Thoracic aorta (tissue), 2 donors: ENCODE data around the gene IL13. TPM values are rescaled to one million over a fixed set of nuclear protein-coding genes. Genes with fewer than 3 reads are reported as not detected.

ENCODE experiments used
- ATAC-seq: fragments of 150-250 bp; one replicate; pipeline ENCODE4 v1.8.0; 2017; ENCODE audit warnings: low read depth; ENCODE audit not compliant: insufficient number of reproducible peaks, low FRiP score
- DNase-seq: peaks from one replicate; pipeline ENCODE4 v3.0.0-alpha.2; 2020; ENCODE audit warnings: low spot score
- H3K27ac ChIP-seq, 2 donors: fragments of 200-600 bp; sonication (generic); 1 replicate in 1 of 2; 2 replicates in 1 of 2; pipeline ENCODE4 v1.5.1; 2016; ENCODE audit warnings: mild to moderate bottlenecking in 2 of 2, moderate library complexity in 2 of 2
- H3K27me3 ChIP-seq: fragments of 200-600 bp; sonication (generic); replicated peaks from 2 replicates; pipeline ENCODE4 v1.6.0; 2016; ENCODE audit warnings: mild to moderate bottlenecking; ENCODE audit not compliant: insufficient read depth
- H3K36me3 ChIP-seq: fragments of 200-600 bp; sonication (generic); one replicate; pipeline ENCODE4 v1.5.1; 2016
- H3K4me1 ChIP-seq, 2 donors: fragments of 200-600 bp; sonication (generic); 1 replicate in 1 of 2; 2 replicates in 1 of 2; pipeline versions ENCODE4 v1.5.1 to v1.6.0; 2016; ENCODE audit warnings: low read depth in 2 of 2, mild to moderate bottlenecking in 1 of 2; ENCODE audit not compliant: control insufficient read depth in 1 of 2
- H3K4me3 ChIP-seq: fragments of 200-600 bp; sonication (generic); 2 replicates; pipeline ENCODE4 v1.5.1; 2016; ENCODE audit warnings: mild to moderate bottlenecking
- H3K9me3 ChIP-seq: fragments of 200-600 bp; sonication (generic); 2 replicates; pipeline ENCODE4 v1.5.1; 2016
- CTCF ChIP-seq: fragments of 200-600 bp; sonication (generic); IDR thresholded peaks from one replicate; pipeline ENCODE4 v1.5.1; 2019; ENCODE audit warnings: antibody characterized with exemption
- total RNA-seq, 2 donors: library from RNA; depleted of rRNA; stranded (reverse); fragments of >200 nt; gene quantifications; one replicate each; pipeline versions ENCODE4 v1.1.0 to v1.2.3, GENCODE V29; 2016

IL13 gene
- total RNA-seq: 1 to 10 TPM in 1 of 2 donors, not detected in 1; 2.8 TPM

DNA sequence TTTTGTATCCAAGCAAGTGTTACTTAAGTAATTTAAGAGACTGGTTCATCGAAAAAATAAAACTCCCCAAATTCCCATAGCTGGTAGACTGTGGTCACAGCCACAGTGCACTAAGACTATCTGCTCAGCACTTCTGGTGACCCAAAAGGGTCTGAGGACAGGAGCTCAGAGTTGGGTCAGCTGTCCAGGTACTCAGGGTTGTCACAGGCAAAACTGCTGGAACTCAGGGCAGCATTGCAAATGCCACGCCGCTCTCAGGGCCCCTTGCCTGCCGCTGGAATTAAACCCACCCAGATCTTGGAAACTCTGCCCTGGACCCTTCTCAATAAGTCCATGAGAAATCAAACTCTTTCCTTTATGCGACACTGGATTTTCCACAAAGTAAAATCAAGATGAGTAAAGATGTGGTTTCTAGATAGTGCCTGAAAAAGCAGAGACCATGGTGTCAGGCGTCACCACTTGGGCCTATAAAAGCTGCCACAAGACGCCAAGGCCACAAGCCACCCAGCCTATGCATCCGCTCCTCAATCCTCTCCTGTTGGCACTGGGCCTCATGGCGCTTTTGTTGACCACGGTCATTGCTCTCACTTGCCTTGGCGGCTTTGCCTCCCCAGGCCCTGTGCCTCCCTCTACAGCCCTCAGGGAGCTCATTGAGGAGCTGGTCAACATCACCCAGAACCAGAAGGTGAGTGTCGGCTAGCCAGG lies at the start of gene IL13:
TSS of gene IL13 (plus strand) at position 498 of the 705 bp plus-strand sequence. CDS start at position 512, 14 bp downstream.
- no peak within 1 kb of the TSS for H3K27ac ChIP-seq
- H3K4me3 ChIP-seq: no peak within 1 kb of the TSS
- H3K4me1 ChIP-seq: peaks cover 3 to 14% of the 10 kb centered on the region in 2 donors
- no peak for DNase-seq
- ATAC-seq: no peak
- H3K9me3 ChIP-seq: no peaks in the 10 kb centered on the region
- no peak for TF ChIP-seq CTCF
- H3K27me3 ChIP-seq: no peaks in the 10 kb centered on the region
- no peaks in the 10 kb centered on the region for H3K36me3 ChIP-seq

- no peaks in the 10 kb centered on the region for H3K4me1 ChIP-seq
- H3K36me3 ChIP-seq: peaks cover 46% of the 10 kb centered on the region
- no peaks in the 10 kb centered on the region for H3K27me3 ChIP-seq
- ATAC-seq (no peak), DNase-seq (no peak)
- TF ChIP-seq CTCF: no peak
- H3K9me3 ChIP-seq: no peaks in the 10 kb centered on the region
- no peak overlapping the region for H3K27ac ChIP-seq
- no peak overlapping the region for H3K4me3 ChIP-seq
These were observed 46.0 kb upstream of the IL13 start for GRCh38 chr5:132611965-132612364.

- no peaks in the 10 kb centered on the region for H3K4me1 ChIP-seq
- no peak overlapping the region for H3K4me3 ChIP-seq
- TF ChIP-seq CTCF: no peak
- ATAC-seq (no peak), DNase-seq (no peak)
- H3K9me3 ChIP-seq: no peaks in the 10 kb centered on the region
- H3K27ac ChIP-seq: no peak overlapping the region
- H3K36me3 ChIP-seq: peaks cover 44% of the 10 kb centered on the region
- no peaks in the 10 kb centered on the region for H3K27me3 ChIP-seq
These were observed 45.1 kb upstream of the IL13 start for GRCh38 chr5:132612846-132613245.

DNA sequence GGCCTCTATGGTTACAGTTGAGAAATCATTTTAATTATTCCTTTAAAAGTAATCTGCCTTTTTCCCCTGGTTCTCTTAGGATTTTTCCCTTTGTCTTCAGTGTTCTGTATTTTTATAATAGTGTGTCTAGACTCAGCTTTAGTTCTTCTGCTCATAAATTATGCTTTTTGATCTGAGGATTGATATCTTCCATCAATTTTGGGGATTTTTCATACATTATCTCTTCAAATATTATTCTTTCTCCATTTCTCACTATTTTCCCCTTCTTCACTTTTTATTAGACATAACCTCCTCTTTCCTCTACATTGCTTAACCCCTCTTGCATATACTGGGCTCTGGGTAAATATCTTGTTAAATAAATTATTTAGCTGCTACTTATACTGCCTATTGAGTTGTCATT lies 36.3 kb upstream of the IL13 start:
- TF ChIP-seq CTCF: no peak
- H3K36me3 ChIP-seq: peaks cover 10% of the 10 kb centered on the region
- no peaks in the 10 kb centered on the region for H3K4me1 ChIP-seq
- ATAC-seq: no peak
- no peaks in the 10 kb centered on the region for H3K9me3 ChIP-seq
- no peak overlapping the region for H3K27ac ChIP-seq
- no peak for DNase-seq
- no peaks in the 10 kb centered on the region for H3K27me3 ChIP-seq
- no peak overlapping the region for H3K4me3 ChIP-seq

DNA sequence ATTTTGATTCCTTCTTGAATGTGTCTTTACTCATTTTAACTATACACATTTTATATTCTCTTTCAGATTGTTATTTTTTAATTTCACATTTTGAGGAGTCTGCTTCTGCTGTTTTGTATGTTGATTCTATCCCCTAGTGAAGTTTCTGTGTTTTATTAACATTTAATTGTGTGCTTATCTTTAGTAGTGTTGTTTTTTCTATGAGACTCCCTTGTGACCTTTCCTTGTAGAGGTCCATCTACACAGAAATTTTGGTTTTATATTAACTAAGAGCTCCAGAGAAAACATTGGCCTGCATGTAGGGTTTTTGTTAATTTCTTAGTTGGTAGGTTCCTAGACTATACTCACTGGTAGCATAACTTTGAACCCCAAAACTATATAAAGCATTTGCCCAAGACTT lies 35.4 kb upstream of the IL13 start:
- Histone ChIP-seq H3K9me3 (no peaks in the 10 kb centered on the region), H3K36me3 (peaks cover 10% of the 10 kb centered on the region), H3K4me3 (no peak overlapping the region), H3K4me1 (no peaks in the 10 kb centered on the region), H3K27me3 (no peaks in the 10 kb centered on the region), H3K27ac (no peak overlapping the region)
- no peak for TF ChIP-seq CTCF
- ATAC-seq (no peak), DNase-seq (no peak)
